ENCODE data around the gene MEN1.

Gene MEN1

DNA sequence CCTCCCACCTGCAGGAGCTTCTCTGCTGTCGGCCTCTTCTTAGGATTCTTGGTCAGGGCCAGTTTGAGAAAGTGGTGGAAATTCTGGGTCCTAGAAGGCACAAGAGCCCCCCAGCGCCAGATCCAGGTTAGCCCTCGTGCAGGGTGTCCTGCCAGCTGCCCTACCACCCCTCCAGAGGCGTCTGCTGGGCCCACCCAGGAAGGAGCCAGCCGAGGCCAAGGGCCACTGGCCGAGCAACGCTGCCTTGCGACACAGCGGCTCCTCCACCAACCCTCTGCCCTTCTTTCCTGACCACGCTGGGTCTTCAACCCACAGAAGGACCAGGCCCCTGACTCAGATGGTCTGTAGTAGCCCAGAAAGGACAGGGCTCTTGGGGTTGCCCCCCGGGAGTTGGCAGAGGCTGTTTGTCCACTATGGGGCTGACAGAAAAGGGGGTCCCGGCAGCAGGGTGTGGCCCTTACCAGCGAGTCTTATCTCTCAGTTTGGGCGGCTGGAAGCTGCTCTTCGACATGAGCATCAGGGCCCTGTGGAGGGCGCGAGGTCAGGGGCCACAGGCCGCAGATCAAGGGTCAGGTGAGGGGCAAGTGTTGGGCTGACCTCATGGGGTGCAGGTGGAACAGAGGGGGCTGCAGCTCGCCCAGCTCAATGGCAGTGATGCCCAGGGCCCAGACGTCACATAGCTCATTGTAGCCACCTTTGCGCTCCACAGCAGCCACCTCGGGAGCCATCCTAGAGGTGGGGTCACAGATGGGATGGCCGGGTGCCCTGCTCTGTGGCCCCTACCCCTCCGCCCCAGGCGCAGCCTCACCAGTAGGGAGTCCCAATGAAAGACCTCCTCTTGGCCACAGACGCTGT is 9.8 kb downstream of the MEN1 start:
- no peak for DNase-seq

DNA sequence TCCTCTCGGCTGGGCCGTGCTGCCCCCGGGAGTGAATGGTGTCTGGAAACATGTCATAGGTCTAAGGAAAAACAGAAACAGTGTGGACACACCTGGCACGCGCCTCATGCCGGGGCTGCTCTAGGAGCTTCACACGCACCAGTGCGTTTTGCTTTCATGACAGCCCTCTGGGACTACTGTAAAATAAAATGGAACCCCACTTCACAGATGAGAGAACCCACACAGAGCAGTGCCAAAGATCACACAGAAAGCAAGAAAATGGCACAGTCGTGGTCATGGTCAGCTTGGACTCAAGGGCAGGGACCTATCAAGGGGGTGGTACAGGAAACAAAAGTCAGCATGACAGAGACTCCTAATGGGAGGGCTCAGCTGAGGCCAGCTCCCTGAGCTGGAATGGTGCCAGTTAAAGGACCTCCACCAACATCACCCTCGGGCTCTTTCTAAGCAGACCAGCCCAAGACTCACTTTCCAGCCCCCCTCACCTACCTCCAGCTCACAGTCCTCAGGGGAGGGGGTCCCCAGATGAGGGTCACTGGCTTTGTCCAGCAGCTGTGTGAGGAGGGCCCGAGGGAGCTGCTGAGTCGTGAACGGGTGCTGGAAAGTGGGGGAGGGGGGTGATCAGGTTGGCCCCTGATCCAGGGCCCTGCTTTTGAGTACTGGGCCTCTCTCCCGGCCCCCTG is 10.6 kb downstream of the MEN1 start:
- no peak for DNase-seq

DNA sequence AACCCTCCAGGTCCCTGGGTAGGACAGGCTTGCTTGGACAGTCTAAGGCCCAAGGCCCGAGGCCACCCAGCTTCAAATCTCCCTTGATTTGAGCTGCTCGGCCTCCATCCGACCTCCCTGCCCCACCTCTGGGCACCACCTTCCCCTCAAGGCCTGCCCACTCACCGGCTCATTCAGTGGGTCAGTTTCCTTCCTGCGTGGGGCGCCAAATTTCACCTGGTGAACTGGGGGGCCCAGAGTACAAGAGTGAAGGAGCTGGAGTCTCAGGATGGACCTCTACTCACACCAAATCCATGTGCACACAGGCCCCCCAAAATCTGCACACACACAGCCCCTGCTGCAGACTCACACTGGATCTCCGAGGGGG is 11.1 kb downstream of the MEN1 start:
- DNase-seq: no peak

DNA sequence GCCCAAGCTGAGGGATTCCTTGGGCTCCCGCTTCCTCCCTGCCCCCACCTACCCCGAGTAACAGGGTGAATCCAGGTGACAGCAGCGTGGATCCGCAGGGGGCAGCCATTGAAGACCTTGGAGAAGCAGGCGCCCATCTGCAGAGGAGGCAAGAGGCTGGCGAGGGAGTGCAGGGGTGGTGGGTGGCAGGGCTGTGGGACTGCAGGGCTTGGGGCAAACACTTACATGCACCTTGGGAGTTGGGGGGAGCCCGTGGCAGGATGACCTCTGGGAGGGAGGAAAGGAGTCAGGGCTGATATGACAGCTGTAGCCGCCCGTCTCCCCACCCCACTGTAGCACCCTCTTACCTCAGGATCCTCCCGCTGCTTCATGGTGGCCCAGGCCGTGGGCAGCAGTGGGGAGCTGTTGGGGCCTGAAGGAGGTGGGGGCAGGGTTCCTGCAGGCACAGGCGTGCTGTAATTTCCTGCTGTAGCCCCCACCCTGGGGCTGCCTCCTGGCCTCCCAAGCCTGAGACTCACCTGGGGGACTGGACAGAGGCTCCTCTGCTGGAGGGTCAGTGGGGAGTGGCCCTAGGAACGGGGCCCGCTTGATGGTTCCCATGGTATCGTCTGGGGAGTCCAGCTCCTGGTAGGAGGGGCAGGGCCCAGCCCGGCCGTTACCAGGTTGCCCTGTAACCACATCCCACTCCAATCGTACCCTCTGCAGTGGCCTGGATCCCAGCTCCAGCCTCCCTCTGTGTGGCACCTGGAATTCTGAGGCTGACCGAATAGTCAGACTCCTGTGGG is 13.4 kb downstream of the MEN1 start:
- DNase-seq: no peak

DNA sequence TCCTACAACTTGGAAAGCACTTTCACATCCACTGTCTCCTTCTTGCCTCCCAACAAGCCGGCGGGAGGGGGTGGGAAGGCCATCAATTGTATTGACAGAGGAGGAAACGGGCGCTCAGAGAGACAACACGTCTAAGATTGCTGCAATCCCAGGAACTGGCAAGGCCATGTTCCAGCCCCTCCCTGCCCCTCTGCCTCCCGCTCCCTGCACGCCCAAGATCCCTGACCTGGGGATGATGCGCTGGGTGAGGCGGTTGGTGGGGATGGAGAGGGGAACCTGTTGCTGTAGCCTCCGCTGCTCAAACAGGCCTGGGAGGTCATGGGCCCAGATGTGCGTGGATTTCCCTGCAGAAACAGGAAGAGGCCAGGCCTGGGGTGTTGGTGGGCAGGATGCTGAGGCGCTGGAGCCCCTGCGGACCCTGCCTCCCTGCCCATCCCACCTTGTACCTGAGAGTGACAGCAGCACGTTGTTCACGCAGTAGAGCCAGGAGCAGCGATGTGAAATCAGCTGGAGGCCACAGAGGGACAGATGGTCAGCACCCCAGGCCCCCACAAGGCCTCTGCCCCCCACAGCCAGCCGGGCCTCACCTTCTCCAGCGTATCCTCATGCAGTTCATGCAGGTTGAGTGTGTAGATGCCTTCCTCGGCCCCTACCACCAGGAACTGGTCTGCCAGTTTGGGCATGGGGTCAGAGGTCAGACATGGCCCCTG is 14.1 kb downstream of the MEN1 start:
- DNase-seq: no peak

DNA sequence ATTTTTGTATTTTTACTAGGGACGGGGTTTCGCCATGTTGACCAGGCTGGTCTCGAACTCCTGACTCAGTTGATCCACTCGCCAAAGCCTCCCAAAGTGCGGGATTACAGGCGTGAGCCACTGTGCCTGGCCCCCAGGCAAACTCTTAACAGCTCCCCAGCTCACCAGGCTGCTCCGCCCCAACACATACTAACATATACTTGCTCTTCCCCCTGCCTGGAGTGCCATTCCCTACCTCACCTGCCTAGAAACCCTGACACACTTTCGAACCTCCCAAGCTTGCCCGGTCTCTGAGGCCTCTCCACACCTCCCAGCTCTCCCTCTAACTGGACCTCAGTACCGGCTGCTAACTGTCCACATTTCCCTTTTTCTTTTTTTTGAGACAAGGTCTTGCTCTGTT is 15.8 kb downstream of the MEN1 start:
- DNase-seq: no peak

DNA sequence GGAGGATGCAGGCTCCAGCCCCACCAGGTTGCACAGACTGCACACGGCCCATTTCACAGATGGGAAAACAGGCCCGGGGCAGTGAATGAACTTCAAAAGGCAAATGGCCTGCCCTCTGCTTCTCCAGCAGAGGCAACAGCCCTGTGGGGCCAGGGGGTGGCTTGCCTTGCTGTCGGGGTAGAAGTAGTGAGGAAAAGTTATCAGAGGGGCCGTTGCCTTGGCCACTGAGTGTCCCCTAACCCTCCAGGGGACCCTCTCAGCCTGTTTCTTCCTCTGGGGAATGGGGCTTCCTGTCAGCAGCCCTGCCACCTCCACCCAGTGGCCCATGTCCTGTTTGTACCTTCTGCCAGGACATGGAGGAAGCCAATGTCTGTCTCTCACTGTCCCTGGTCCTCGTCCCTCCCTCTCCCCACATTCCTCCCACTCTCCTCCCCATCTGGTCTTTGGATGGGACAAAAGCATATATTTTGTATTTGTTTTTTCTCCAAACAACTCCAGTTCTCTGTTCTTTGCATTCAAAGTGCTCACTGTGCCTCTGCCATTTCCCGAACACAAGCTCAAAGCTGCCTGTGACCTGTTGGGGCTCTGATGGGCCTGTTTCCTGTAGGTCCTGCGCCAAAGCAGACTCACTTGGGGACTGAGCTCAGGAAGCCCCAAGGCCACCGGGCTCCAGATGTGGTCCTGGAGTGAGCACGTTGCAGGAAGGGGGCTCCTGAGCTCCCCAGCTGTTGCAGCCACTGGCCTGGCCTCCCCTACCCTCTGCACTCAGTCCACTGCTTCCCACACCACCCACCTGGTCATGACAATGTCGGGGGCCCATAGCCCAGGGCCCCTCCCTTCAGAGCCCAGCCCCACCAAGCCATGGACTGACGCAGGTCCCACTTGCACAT is 16.8 kb downstream of the MEN1 start:
- no peak for DNase-seq

DNA sequence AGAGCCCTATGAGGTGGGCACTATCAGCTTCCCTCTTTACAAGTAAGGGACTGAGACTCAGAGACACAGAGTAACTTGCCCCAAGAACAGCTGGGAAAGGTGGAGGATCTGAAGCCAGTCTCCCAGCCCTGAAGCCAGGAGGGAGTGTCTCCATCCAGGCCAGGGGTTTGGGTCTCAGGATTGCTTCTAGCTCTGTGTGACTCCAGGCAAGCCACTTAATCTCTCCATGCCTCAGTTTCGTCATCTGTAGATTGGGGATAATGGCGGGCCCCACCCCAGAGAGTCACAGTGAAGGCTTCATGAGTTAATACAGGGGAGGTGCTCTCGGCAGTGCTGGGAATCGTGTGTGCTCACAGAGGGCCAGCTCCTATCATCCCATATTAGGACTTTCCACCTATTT is 17.9 kb downstream of the MEN1 start:
- DNase-seq: no peak

DNA sequence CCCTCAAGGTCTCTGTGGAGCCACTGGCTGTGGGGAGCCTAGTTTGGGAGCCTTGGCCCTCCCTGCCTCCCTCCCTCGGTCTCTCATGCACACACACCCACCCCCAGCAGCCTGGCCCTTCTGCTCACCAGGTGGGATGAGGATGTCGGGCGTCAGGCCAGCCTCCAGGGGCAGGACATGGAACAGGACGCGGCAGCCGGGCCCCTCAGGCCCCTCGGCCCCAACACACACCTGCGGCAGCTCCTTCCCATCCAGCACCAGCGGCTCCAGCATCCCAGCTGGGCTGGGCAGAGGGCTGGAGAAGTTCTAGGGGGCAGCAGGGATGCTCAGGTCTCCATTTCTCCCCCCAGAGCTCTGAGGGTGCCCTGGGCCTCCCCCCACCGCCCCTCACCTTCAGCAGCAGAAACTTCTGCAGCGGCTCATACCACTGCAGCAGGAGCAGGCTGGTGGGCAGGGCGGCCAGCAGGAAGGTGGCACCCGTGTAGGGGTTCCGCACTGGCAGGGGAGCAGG is 18.5 kb downstream of the MEN1 start:
- DNase-seq: no peak

DNA sequence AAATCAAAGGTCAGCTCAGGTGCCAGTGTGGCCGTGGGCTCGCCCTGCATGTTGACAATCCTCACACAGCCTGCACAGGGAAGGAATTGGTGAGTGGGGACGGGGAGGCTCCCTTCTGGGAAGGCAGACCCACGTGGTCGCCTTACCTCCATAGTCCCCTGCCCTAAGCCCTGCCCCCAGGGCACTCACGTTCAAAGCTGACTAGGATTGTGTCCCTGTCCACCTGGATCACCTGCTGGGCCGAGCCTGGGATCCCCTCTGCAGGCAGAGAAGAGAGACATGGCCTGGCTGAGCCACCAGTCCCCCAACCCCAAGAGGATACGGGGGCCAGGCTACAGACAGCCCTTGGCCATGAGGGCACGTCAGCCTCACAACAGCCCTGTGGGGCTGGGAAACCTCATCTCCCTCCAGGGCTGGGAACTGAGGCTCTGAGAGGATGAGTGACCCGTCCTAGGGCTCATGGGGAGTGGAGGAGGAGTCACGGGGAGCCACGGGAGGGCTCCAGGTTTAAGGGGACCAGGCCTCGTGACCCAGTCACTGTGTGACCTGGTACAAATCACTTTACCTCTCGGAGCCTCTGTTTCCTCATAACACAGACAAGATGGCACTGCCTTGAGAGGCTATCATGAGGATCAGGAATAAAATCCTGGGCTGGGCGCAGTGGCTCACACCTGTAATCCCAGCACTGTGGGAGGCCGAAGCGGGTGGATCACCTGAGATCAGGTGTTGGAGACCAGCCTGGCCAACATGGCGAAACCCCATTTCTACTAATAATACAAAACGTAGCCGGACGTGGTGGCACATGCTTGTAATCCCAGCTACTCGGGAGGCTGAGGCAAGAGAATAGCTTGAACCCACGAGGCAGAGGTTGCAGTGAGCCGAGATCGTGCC is 19.9 kb downstream of the MEN1 start:
- DNase-seq: no peak

DNA sequence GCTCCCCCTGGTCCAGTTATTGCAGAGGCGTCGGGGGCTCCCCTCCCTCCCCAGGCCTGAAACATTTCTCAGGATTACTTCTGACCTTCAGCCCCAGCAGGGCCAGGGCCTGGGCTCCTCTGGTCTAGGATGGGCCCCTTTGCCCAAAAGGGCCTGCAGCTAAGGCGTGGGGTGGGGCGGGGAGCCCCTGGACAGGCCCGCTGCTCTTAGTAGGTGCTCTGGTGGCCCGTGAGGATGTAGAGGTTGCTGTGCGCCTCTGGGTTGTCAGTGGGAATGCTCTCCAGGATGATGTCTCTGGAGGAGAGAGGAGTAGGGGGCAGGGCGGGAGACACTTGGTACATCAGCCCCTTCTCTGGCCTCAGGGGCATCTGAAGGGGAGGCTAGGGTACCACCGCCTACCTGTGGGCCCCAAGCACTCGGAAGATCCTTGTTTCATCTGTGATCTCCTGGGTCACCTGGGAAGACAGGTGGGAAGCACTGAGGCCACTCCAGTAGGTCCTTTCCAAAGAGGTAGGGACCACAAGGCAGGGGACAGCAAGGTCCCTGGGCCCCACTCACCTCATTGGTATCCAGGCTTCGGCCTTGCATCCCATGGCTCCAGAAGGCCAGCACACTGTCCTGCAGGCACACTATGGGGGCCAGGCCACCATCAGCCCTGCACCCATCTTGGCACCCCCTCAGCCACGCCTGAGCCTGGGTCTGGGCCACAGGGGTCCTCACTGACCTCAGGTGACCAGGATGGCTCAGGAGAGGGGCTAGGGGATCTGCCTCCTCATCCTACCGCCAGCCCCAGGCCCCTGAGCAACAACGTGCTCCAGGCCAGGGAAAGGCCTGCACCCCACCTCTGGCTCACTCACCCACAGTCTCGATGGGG is 20.8 kb downstream of the MEN1 start:
- DNase-seq: no peak

DNA sequence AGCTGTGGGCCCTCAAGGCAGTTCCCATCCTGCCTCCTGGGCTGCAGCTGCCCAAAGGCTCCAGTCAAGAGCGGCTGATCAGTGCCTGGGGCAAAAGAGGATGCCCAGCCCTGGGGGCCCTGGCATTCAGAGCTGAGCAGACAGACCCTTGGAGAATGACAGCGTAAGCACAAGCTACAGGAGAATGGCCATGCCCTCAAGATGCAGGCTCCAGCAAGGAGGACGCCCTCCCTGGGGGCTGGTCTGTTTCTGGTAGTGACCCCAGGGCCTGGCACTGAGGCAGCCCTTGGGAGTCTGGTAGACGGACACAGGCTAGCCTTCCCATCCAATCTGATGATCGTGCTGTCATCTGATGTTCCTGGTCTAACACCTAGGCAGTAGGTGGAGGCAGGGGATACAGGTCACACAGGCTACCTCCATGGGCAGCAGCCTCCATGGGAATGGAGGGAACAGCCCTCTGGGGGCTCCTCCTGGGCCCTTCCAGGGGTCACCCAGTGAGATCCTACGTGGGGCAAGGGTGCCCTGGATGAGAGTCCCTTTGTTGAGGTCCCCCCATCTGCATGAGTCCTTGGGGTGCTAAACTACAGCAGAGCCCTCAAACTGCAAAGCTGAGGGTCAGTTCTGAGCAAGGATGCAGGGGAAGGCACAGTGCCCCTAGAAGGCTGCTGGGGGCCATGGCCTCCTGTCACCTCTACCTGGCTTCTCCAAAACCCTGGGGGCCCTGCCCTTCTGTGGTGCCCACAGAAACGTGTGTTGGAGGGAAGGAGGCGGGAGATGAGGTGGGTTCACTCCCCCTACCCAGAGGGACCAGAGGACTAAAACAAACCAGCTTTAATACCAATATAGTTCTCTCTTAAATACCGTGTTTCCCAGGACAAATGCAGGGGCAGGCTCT is 21.8 kb downstream of the MEN1 start:
- no peak for DNase-seq

DNA sequence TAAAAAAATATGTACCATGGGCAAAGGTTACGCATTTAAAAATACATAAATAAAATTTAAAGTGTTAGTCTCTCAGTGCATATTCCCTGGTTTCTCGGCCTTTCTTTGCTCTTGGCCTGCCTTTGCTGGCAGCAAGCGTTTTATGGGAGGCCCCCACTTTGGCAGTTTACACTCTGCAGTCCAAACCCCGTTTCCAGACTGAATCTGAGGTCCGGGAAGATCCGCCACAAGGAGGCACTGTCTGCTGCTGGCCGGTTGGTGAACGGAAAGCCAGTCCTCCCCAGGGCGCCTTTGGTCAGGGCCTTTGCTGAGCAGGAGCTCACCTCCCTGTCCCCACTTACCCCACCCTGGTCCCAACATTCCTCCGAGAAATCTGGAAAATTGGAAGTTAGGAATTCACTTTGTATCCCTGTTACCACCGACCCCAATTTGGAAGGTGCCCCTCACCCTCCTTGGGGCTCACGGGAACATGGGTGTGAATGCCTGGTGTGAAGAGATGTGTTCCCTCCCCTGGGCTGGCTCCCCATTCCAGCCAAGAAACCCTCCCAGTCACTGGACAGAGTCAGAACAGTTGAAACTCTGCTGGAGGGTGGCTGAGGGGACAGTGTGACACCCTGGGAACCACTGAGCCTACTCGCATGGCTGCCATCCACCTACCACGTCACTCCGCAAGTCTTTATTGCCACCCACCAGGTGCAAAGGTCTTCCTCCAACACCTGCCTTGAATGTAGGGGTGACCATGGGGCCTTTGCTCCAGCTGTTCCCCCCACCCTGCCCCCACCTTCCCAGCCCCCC is 22.6 kb downstream of the MEN1 start:
- DNase-seq: no peak

DNA sequence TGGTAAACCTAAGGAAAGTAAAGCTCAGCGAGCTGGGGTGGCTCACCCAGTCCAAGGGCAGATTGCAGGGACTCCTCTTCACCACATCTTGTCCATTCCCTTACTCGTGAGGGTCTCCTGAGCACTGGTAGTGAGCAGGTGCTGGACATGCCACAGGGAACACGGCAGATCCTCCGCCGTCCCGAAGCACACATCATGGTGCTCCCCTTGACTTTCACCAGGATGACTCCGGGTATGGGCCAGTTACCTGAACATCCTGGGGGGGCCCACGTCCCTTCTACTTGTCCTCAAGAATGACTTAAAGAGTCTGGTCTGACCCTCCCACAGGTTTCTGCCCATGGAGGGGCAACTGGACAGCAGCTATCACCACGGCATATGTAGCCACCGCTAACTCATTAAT is 24.0 kb downstream of the MEN1 start:
- no peak for DNase-seq

DNA sequence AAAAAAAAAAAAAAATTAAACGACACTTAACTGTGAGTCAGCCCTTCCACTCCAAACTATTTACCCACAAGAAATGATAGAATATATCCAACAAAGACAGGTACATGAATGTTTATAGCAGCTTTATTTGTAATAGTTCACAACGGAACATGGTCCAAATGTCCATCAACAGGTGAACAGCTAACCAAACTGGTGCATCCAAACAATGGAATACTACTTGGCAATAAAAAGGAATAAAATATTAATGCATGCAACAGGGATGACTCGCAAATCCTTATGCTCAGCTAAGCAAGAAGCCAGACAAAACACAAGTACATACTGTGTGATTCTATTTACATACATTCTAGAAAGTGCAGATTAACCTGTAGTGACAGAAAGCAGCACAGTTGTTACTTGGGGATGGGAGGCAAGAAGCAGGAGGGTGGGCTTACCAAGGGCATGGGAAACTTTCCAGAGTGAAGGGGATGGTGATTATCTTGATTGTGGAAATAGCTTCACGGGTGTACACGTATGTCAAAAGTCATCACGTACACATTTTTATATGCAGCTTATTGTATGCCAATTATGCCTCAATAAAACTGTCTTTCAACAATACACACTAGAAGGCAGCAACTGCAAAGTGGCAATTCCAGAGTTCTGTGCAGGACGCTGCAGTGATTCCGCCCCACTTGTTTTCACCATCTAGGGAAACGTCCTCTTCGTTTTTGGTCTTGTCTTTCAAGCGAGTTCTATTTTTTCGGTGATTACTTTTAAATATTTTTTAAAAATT is 25.4 kb downstream of the MEN1 start:
- DNase-seq: no peak

DNA sequence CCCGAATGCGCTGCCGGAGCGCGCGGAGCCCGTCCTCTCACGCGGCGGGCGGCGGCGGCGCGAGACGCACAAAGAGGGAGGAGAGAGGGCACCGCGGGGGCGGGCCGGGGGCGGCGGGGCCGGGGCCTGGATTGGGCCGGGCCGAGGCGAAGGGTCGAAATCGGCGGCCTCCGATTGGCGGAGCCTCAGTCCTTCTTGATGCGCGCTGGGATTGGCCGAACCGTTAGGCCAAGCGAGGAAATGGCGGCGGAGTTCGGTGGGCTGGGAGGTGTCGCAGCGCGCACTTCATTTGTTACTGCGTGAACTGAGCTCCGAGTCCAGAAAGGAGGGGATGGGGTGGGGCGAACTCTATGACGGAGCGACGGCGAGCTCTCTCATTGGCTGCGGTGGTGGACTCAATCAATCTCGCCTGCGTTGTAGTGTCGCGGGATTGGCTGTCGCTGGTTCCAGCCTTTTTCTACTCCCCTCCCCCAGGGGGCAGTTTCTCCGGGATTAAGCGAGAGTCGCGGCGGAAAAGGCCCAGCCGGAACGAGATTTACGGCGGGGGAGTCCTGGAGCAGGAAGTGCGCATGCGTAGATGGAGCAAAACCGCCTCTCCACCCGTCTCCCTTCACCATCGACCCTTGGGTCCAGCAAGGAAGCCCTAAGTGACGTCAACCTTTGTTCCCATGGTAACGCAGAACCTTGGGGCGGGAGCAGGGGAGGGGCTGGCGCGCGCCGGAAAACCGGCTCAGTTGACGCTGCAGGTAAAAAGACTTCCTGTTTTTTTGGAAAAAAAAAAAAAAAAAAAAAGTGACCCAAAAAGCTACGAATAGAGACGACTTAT is 31.7 kb downstream of the MEN1 start, which contains the start of gene SF1:
TSS of gene SF1 (minus strand) at position 70 of the 826 bp plus-strand sequence. CDS start 150 bp downstream, outside the sequence.
- peak; percentile 100 for DNase-seq

All from NCI-H748 treated with DMSO at 0.1 percent for 48 hours (cell line).